Smooth muscle cell (in vitro differentiated cells): ENCODE measurements around the gene THBS1. TPM values are rescaled to one million over a fixed set of nuclear protein-coding genes. Genes with fewer than 3 reads are reported as not detected.
A peak's percentile ranks its signal among the peaks of the same experiment; 100 is the strongest.

Experiments used
- DNase-seq: peaks from one replicate; lab custom pipeline; 2025; ENCODE audit not compliant: unreplicated experiment; lab: John Stamatoyannopoulos, UW
- H2AFZ ChIP-seq: fragments of 200-600 bp; sonication (generic); 2 replicates; pipeline ENCODE4 v1.6.0; 2016; ENCODE audit warnings: antibody characterized with exemption, low read depth, mild to moderate bottlenecking
- H3F3A ChIP-seq: fragments of 200-600 bp; sonication (generic); 2 replicates; pipeline ENCODE4 v1.6.0; 2017; ENCODE audit warnings: antibody characterized with exemption, low read depth
- H3K27ac ChIP-seq: fragments of 200-600 bp; sonication (generic); 2 replicates; pipeline ENCODE4 v1.5.1; 2016; ENCODE audit warnings: low read depth, mild to moderate bottlenecking
- H3K27me3 ChIP-seq: fragments of 200-600 bp; sonication (generic); 2 replicates; pipeline ENCODE4 v1.6.1; 2016; ENCODE audit warnings: low read depth, mild to moderate bottlenecking
- H3K36me3 ChIP-seq: fragments of 200-600 bp; sonication (generic); 2 replicates; pipeline ENCODE4 v1.5.1; 2016; ENCODE audit warnings: low read depth
- H3K4me1 ChIP-seq: fragments of 200-600 bp; sonication (generic); 2 replicates; pipeline ENCODE4 v1.5.1; 2016; ENCODE audit warnings: low read depth
- H3K4me2 ChIP-seq: fragments of 200-600 bp; sonication (generic); 2 replicates; pipeline ENCODE4 v1.6.0; 2016; ENCODE audit warnings: mild to moderate bottlenecking
- H3K4me3 ChIP-seq: fragments of 200-600 bp; sonication (generic); 2 replicates; pipeline ENCODE4 v1.5.1; 2016; ENCODE audit warnings: mild to moderate bottlenecking
- H3K79me2 ChIP-seq: fragments of 200-600 bp; sonication (generic); 2 replicates; pipeline ENCODE4 v1.6.0; 2016; ENCODE audit warnings: low read depth, mild to moderate bottlenecking
- H3K9ac ChIP-seq: fragments of 200-600 bp; sonication (generic); 2 replicates; pipeline ENCODE4 v1.6.0; 2016; ENCODE audit warnings: low read depth
- H3K9me3 ChIP-seq: fragments of 200-600 bp; sonication (generic); replicated peaks from 2 replicates; pipeline ENCODE4 v1.5.1; 2016; ENCODE audit warnings: low read depth
- H4K20me1 ChIP-seq: fragments of 200-600 bp; sonication (generic); 2 replicates; pipeline ENCODE4 v1.6.0; 2016; ENCODE audit warnings: low read depth
- WGBS: methylation state at CpG from one replicate; pipeline ENCODE4 v1.1.7; 2016; ENCODE audit warnings: low lambda C conversion rate; 5-methylcytosine and 5-hydroxymethylcytosine counted together
- polyA plus RNA-seq: library from polyadenylated mRNA; unstranded; fragments of >200 nt; fragmentation: Nextera tagmentation; extraction: Ambion mirVana; gene quantifications from 2 replicates; pipeline ENCODE4 v1.2.1, GENCODE V29; 2016
- total RNA-seq: library from RNA; depleted of rRNA; stranded (reverse); fragments of >200 nt; gene quantifications from 2 replicates; pipeline ENCODE4 v1.2.3, GENCODE V29; 2014
- TF ChIP-seq, protein P1 (sequence below): fragments of 200-600 bp; sonication (generic); IDR thresholded peaks from 2 replicates; pipeline ENCODE4 v1.5.1; 2017; ENCODE audit warnings: borderline replicate concordance, mild to moderate bottlenecking, antibody characterized with exemption; ENCODE audit not compliant: insufficient read depth, poor library complexity, severe bottlenecking

The THBS1 gene
- total and polyA plus RNA-seq, 2 experiments from 2014 or later: 203 to 648 TPM

DNA sequence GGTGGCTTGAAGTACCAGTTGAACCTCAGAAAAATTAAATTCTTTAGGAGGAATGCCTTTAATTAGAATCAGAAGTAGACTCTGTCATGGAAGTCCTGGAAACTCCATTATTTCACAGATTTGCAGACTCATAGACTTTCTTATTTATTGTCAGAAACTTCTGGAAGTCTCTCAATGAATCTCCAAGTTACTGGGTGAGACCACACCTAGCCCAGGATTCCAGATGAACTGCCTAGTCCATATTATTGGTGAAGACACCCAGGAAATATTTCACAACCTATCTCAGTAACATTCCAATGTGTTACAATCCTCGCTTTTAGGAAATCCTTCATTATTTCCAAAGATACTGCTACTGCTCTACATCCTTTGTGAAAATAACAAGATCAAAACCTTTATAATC, 6.5 kb upstream of the THBS1 start:
- no peak for DNase-seq
- no peak overlapping the region for H3K4me2 ChIP-seq
- peaks cover 18% of the 10 kb centered on the region for H3F3A ChIP-seq

DNA sequence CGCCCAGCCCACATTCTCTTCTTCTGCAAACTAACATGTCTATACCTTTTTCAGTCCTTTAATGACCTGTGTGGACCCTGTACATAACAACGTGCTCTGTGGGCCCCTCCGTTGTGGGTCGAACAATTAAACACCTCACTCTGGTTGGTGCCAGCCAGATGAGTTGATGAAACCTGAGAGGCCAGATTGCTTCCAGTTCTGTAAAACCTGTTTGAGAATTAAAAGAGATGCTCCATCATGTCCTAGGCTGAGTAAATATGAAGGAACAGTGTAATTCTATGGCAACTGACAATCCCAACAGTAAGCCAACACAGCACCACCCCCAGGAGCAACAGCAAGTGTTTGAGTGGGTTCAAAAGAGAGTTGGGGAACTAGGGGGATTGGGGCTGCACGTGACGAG, 5.7 kb upstream of the THBS1 start:
- WGBS: 96% methylated on average over 6 of the region's 6 CpGs
- Histone ChIP-seq H3K79me2 (no peaks in the 10 kb centered on the region), H3F3A (peaks cover 20% of the 10 kb centered on the region), H3K27ac (no peak overlapping the region), H3K36me3 (no peaks in the 10 kb centered on the region), H3K4me1 (peaks cover 22% of the 10 kb centered on the region), H3K4me2 (no peak overlapping the region), H3K4me3 (no peak overlapping the region), H3K27me3 (no peaks in the 10 kb centered on the region), H2AFZ (no peak overlapping the region), H3K9me3 (no peaks in the 10 kb centered on the region), H3K9ac (no peak overlapping the region), H4K20me1 (no peaks in the 10 kb centered on the region)
- TF ChIP-seq, protein P1, sequence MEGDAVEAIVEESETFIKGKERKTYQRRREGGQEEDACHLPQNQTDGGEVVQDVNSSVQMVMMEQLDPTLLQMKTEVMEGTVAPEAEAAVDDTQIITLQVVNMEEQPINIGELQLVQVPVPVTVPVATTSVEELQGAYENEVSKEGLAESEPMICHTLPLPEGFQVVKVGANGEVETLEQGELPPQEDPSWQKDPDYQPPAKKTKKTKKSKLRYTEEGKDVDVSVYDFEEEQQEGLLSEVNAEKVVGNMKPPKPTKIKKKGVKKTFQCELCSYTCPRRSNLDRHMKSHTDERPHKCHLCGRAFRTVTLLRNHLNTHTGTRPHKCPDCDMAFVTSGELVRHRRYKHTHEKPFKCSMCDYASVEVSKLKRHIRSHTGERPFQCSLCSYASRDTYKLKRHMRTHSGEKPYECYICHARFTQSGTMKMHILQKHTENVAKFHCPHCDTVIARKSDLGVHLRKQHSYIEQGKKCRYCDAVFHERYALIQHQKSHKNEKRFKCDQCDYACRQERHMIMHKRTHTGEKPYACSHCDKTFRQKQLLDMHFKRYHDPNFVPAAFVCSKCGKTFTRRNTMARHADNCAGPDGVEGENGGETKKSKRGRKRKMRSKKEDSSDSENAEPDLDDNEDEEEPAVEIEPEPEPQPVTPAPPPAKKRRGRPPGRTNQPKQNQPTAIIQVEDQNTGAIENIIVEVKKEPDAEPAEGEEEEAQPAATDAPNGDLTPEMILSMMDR: no peak
- DNase-seq: no peak

More for the DNA sequence above, 6.5 kb upstream of the THBS1 start:
- H2AFZ ChIP-seq: no peak overlapping the region
- WGBS: 86% methylated on average over 1 of the region's 1 CpG
- H3K27me3 ChIP-seq: no peaks in the 10 kb centered on the region
- TF ChIP-seq, protein P1: no peak
- no peak overlapping the region for H3K4me3 ChIP-seq
- H3K9ac ChIP-seq: no peak overlapping the region
- no peaks in the 10 kb centered on the region for H3K79me2 ChIP-seq
- H3K27ac ChIP-seq: no peak overlapping the region
- H3K4me1 ChIP-seq: peaks cover 26% of the 10 kb centered on the region
- H4K20me1 ChIP-seq: no peaks in the 10 kb centered on the region
- no peaks in the 10 kb centered on the region for H3K36me3 ChIP-seq
- H3K9me3 ChIP-seq: no peaks in the 10 kb centered on the region

- Histone ChIP-seq H3K27ac (peak overlapping the region; percentile 96), H3K4me2 (peak overlapping the region; percentile 92), H3K9me3 (no peaks in the 10 kb centered on the region), H3K79me2 (peaks cover 30% of the 10 kb centered on the region), H3K4me1 (peaks cover 9% of the 10 kb centered on the region), H3K36me3 (peaks cover under 1% of the 10 kb centered on the region), H3K9ac (peak overlapping the region; percentile 85), H2AFZ (no peak overlapping the region), H4K20me1 (peaks cover 30% of the 10 kb centered on the region), H3F3A (peaks cover 24% of the 10 kb centered on the region), H3K4me3 (peak overlapping the region; percentile 63), H3K27me3 (no peaks in the 10 kb centered on the region)
- DNase-seq: no peak
- TF ChIP-seq, protein P1: no peak
- 66% methylated on average over 5 of the region's 5 CpGs for WGBS
These were observed 1.9 kb upstream of the THBS1 start for GRCh38 chr15:39578851-39579486.
